H1 (cell line): ENCODE data around the gene AP4B1. TPM values are rescaled to one million over a fixed set of nuclear protein-coding genes. Genes with fewer than 3 reads are reported as not detected.

Experiments used
- CTCF ChIA-PET: fragments of 300-600 bp; sonication (Branson Sonifier 250); formaldehyde crosslinking; loops from one replicate; lab custom pipeline; 2021; ENCODE audit not compliant: partially characterized antibody; lab: Charles Lee
- POLR2A ChIA-PET: fragments of 300-600 bp; sonication (Branson Sonifier 250); formaldehyde crosslinking; loops from one replicate; lab custom pipeline; 2021; ENCODE audit warnings: inconsistent platforms; ENCODE audit not compliant: partially characterized antibody; lab: Charles Lee
- DNase-seq, 2 experiments: peaks; one replicate each; pipeline versions ENCODE4 v3.0.0 to v3.0.0-alpha.2; 2010 to 2022; ENCODE audit warnings: low spot score in 2 of 2, low read depth in 1 of 2, mixed read lengths in 1 of 2
- FAIRE-seq: peaks from 2 replicates; lab custom pipeline; 2011; peaks lifted over from hg19 to GRCh38; lab: Jason Lieb, UNC
- H2AFZ ChIP-seq: 2 replicates; pipeline ENCODE4 v1.8.1; 2012; ENCODE audit warnings: low read length, inconsistent platforms
- H2AK5ac ChIP-seq: 2 replicates; pipeline ENCODE4 v1.6.1; 2013; ENCODE audit warnings: low read depth, low read length
- H2BK120ac ChIP-seq: replicated peaks from 2 replicates; pipeline ENCODE3; 2013; ENCODE audit warnings: low read depth, low read length, inconsistent platforms
- H2BK12ac ChIP-seq: 2 replicates; pipeline ENCODE4 v1.6.1; 2013; ENCODE audit warnings: low read depth, low read length
- H2BK15ac ChIP-seq: 2 replicates; pipeline ENCODE4 v1.6.1; 2013; ENCODE audit warnings: low read length
- H2BK20ac ChIP-seq: 2 replicates; pipeline ENCODE4 v1.6.1; 2013; ENCODE audit warnings: low read length
- H2BK5ac ChIP-seq: 2 replicates; pipeline ENCODE4 v1.6.1; 2013; ENCODE audit warnings: low read depth, low read length
- H3K14ac ChIP-seq: 2 replicates; pipeline ENCODE4 v1.6.1; 2013; ENCODE audit warnings: inconsistent platforms; ENCODE audit not compliant: insufficient read length
- H3K18ac ChIP-seq: 2 replicates; pipeline ENCODE4 v1.6.1; 2013; ENCODE audit warnings: low read length; ENCODE audit errors: extremely low read depth
- H3K23ac ChIP-seq: 2 replicates; pipeline ENCODE4 v1.6.1; 2013; ENCODE audit warnings: inconsistent platforms; ENCODE audit not compliant: insufficient read length
- H3K23me2 ChIP-seq: 2 replicates; pipeline ENCODE4 v1.6.1; 2013; ENCODE audit warnings: low read depth, low read length
- H3K27ac ChIP-seq: 2 replicates; pipeline ENCODE4 v1.6.1; 2011; ENCODE audit warnings: low read depth, low read length, inconsistent platforms
- H3K27me3 ChIP-seq, 4 experiments: replicated peaks in 1 of 4; 1 replicate in 1 of 4; 2 replicates in 3 of 4; pipeline versions ENCODE4 v1.6.1 to v1.8.1; 2011 to 2013; ENCODE audit warnings: low read length in 3 of 4, mild to moderate bottlenecking in 3 of 4, inconsistent platforms in 2 of 4, mixed read lengths in 2 of 4, moderate library complexity in 1 of 4; ENCODE audit not compliant: control insufficient read depth in 3 of 4, insufficient read depth in 3 of 4; ENCODE audit errors: extremely low read depth in 1 of 4
- H3K36me3 ChIP-seq, 4 experiments: 2 replicates each; pipeline versions ENCODE4 v1.6.1 to v1.8.1; 2011 to 2013; ENCODE audit warnings: mild to moderate bottlenecking in 4 of 4, low read length in 3 of 4, moderate library complexity in 2 of 4, control low read depth in 1 of 4, inconsistent platforms in 1 of 4; ENCODE audit not compliant: insufficient read depth in 4 of 4, control insufficient read depth in 2 of 4
- H3K4ac ChIP-seq: replicated peaks from 2 replicates; pipeline ENCODE3; 2013; ENCODE audit warnings: low read length, low read depth, mixed read lengths, inconsistent platforms; ENCODE audit not compliant: insufficient read length
- H3K4me1 ChIP-seq, 4 experiments: replicated peaks in 1 of 4; 1 replicate in 1 of 4; 2 replicates in 3 of 4; pipeline versions ENCODE4 v1.6.1 to v1.8.1; 2011 to 2013; ENCODE audit warnings: low read length in 3 of 4, inconsistent platforms in 2 of 4, mixed read lengths in 1 of 4; ENCODE audit not compliant: insufficient read depth in 4 of 4, control insufficient read depth in 3 of 4
- H3K4me2 ChIP-seq, 2 experiments: 2 replicates each; pipeline versions ENCODE4 v1.6.1 to v1.8.1; 2011 to 2013; ENCODE audit warnings: low read depth in 2 of 2, low read length in 2 of 2, control low read depth in 1 of 2, inconsistent platforms in 1 of 2, mild to moderate bottlenecking in 1 of 2; ENCODE audit not compliant: insufficient read depth in 1 of 2
- H3K4me3 ChIP-seq, 4 experiments: fragments of 200-600, 300-600 bp in 1 of 4; sonication (generic), shearing (Covaris generic), sonication (Bioruptor Twin) in 1 of 4; 2 replicates each; pipeline versions ENCODE4 v1.5.1 to v1.8.1; 2011 to 2016; ENCODE audit warnings: low read length in 4 of 4, low read depth in 3 of 4, control low read depth in 2 of 4, inconsistent platforms in 2 of 4, mild to moderate bottlenecking in 2 of 4, mixed read lengths in 1 of 4, moderate library complexity in 1 of 4; ENCODE audit not compliant: insufficient read depth in 2 of 4; ENCODE audit errors: extremely low read depth in 1 of 4
- H3K56ac ChIP-seq: replicated peaks from 2 replicates; pipeline ENCODE3; 2013; ENCODE audit warnings: low read depth, mild to moderate bottlenecking, mixed read lengths, low read length, inconsistent platforms; ENCODE audit not compliant: insufficient read length
- H3K79me1 ChIP-seq: 2 replicates; pipeline ENCODE4 v1.6.1; 2013; ENCODE audit warnings: low read depth, low read length, control low read depth
- H3K79me2 ChIP-seq, 2 experiments: 2 replicates each; pipeline versions ENCODE4 v1.6.1 to v1.8.1; 2012 to 2013; ENCODE audit warnings: low read length in 2 of 2, mild to moderate bottlenecking in 2 of 2, inconsistent platforms in 1 of 2; ENCODE audit not compliant: insufficient read depth in 2 of 2, control insufficient read depth in 1 of 2
- H3K9ac ChIP-seq, 4 experiments: replicated peaks in 1 of 4; 1 replicate in 1 of 4; 2 replicates in 3 of 4; pipeline versions ENCODE4 v1.6.1 to v1.8.1; 2011 to 2013; ENCODE audit warnings: low read depth in 3 of 4, low read length in 3 of 4, control low read depth in 2 of 4, mild to moderate bottlenecking in 2 of 4, moderate library complexity in 2 of 4, inconsistent platforms in 1 of 4; ENCODE audit errors: extremely low read depth in 1 of 4
- H3K9me3 ChIP-seq, 2 experiments: 2 replicates each; pipeline versions ENCODE4 v1.6.1 to v1.8.1; 2012 to 2013; ENCODE audit warnings: mild to moderate bottlenecking in 2 of 2, moderate library complexity in 2 of 2, control low read depth in 1 of 2, inconsistent platforms in 1 of 2, low read depth in 1 of 2, low read length in 1 of 2, mixed read lengths in 1 of 2; ENCODE audit not compliant: insufficient read depth in 2 of 2
- H4K20me1 ChIP-seq, 2 experiments: replicated peaks in 1 of 2; 2 replicates each; pipeline versions ENCODE3 to v1.8.1; 2011 to 2013; ENCODE audit warnings: inconsistent platforms in 2 of 2, low read length in 2 of 2, mild to moderate bottlenecking in 1 of 2; ENCODE audit not compliant: insufficient read depth in 2 of 2, control insufficient read depth in 1 of 2
- H4K5ac ChIP-seq: 2 replicates; pipeline ENCODE4 v1.6.1; 2013; ENCODE audit warnings: low read length, low read depth, mixed read lengths, inconsistent platforms; ENCODE audit not compliant: insufficient read length
- H4K8ac ChIP-seq: 2 replicates; pipeline ENCODE4 v1.8.0; 2013; ENCODE audit warnings: mild to moderate bottlenecking, moderate library complexity, low read length, inconsistent platforms; ENCODE audit not compliant: insufficient read depth; ENCODE audit errors: extremely low read depth
- H4K91ac ChIP-seq: replicated peaks from 2 replicates; pipeline ENCODE3; 2013; ENCODE audit warnings: low read length, mixed read lengths, inconsistent platforms; ENCODE audit not compliant: insufficient read length
- CTBP2 ChIP-seq: IDR thresholded peaks from 2 replicates; pipeline ENCODE4 v1.7.0; 2011; ENCODE audit warnings: borderline replicate concordance, mild to moderate bottlenecking, moderate library complexity, mixed read lengths, low read length; ENCODE audit not compliant: insufficient read depth, insufficient read length
- GTF2F1 ChIP-seq: IDR thresholded peaks from 2 replicates; pipeline ENCODE4 v1.6.1; 2012; ENCODE audit warnings: low read depth, low read length, improper control_type of control experiment, borderline replicate concordance
- TCF12 ChIP-seq: IDR thresholded peaks from 2 replicates; pipeline ENCODE4 v1.6.1; 2011; ENCODE audit warnings: low read depth, mild to moderate bottlenecking, low read length
- WGBS, 2 experiments: shearing (Covaris generic) in 1 of 2; methylation state at CpG; one replicate each; pipeline versions ENCODE4 v1.1.6 to v1.1.7; 2013 to 2015; ENCODE audit warnings: low lambda C conversion rate in 2 of 2, mixed read lengths in 2 of 2, inconsistent platforms in 1 of 2, low coverage in 1 of 2, missing lambda C conversion rate in 1 of 2; ENCODE audit not compliant: insufficient replicate concordance in 2 of 2, insufficient coverage in 1 of 2, insufficient read length in 1 of 2; ENCODE audit errors: extremely low coverage in 1 of 2, missing lambda C conversion rate in 1 of 2; 5-methylcytosine and 5-hydroxymethylcytosine counted together
- polyA plus RNA-seq, 7 experiments: library from polyadenylated mRNA; depleted of rRNA in 3 of 7; stranded (reverse) in 5 of 7; unstranded in 2 of 7; fragments of >200 nt in 5 of 7; fragments of 200-250 nt in 2 of 7; gene quantifications; 1 replicate in 5 of 7; 2 replicates in 1 of 7; 4 replicates in 1 of 7; pipeline versions ENCODE4 v1.2.1 to v1.2.3, GENCODE V29; 2011 to 2013; ENCODE audit warnings: missing spikeins in 2 of 7, mixed read lengths in 2 of 7
- total RNA-seq: library from RNA; stranded (reverse); fragmentation: NEBNext Ultra II Directional; extraction: Animal tissue kit (Norgen Biotek cat#: 25700); gene quantifications from 2 replicates; pipeline ENCODE4 v1.2.1, GENCODE V29; 2021

Gene AP4B1
- total and polyA plus RNA-seq, 2 of the 8 experiments (the other 6 are each of a cell fraction or from before 2014, with no cell fraction given), result 8.9 to 9.0 TPM

DNA sequence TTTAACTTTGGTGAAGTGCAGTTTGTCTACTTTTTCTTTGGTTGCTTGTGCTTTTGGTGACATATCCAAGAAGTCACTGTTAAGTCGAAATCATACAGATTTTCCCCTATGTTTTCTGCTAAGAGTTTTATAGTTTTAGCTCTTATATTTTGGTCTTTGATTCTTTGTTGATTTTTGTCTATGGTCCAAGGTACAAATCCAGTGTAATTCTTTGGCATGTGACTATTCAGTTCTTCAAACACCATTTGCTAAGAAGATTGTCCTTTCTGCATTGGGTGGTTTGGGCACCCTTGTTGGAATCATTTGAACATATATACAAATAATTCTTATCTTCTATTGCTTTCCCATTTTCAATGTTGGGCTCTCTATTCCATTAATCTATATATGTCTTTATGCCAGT is 40.7 kb upstream of the AP4B1 start:
- H3K23ac ChIP-seq, result no peak overlapping the region
- H3K14ac ChIP-seq, result no peak overlapping the region
- peaks cover 0 to 33% of the 10 kb centered on the region in 2 experiments; a peak in 2 of 4 replicates for H3K79me2 ChIP-seq
- no peak overlapping the region for H3K4ac ChIP-seq
- no peak overlapping the region for H3K4me2 ChIP-seq
- FAIRE-seq (no peak), DNase-seq (no peak)
- no peak overlapping the region for H2AFZ ChIP-seq
- H3K18ac ChIP-seq, result no peak overlapping the region
- no peaks in the 10 kb centered on the region for H3K9me3 ChIP-seq
- ChIA-PET POLR2A (no interaction called here), CTCF (interaction anchor here (0.7 to 9.3 kb wide), 3 partner anchors 18 to 334 kb away, joined by 3 to 31 read pairs (median 3); no protein-coding TSS in a partner anchor)
- H4K20me1 ChIP-seq, result peaks cover under 1 to 3% of the 10 kb centered on the region in 2 experiments
- no peak overlapping the region for H3K27ac ChIP-seq
- no peaks in the 10 kb centered on the region; the same call in 1 of the 2 replicates for H3K79me1 ChIP-seq
- TF ChIP-seq CTBP2 (no peak), TCF12 (no peak), GTF2F1 (no peak)
- H4K5ac ChIP-seq, result no peak overlapping the region
- H3K9ac ChIP-seq, result no peak overlapping the region
- no peak overlapping the region for H2BK12ac ChIP-seq
- H3K27me3 ChIP-seq, result no peaks in the 10 kb centered on the region
- no peaks in the 10 kb centered on the region for H3K23me2 ChIP-seq
- H3K4me1 ChIP-seq, result no peaks in the 10 kb centered on the region
- H2AK5ac ChIP-seq, result no peak overlapping the region
- no peak overlapping the region for H2BK15ac ChIP-seq
- 86% methylated on average over 1 of the region's 1 CpG; no CpG with 5 or more reads in 1 of the 2 experiments for WGBS, 2 experiments
- no peak overlapping the region for H2BK120ac ChIP-seq
- H2BK20ac ChIP-seq, result no peak overlapping the region
- no peak overlapping the region for H3K56ac ChIP-seq
- no peak overlapping the region for H4K91ac ChIP-seq
- H3K36me3 ChIP-seq, result peaks cover 5 to 22% (median 6%) of the 10 kb centered on the region in 4 experiments
- H3K4me3 ChIP-seq, result no peak overlapping the region
- no peak overlapping the region for H2BK5ac ChIP-seq
- no peak overlapping the region for H4K8ac ChIP-seq
